Stimulated activated CD4-positive, alpha-beta T cell treated with anti-CD3 and anti-CD28 coated beads, TNF-alpha, amount 100 ng/mL, for 1 hour (primary cell): ENCODE measurements around the gene LDLRAD4.

Source experiments
- DNase-seq, 3 donors: peaks; one replicate each; pipeline ENCODE4 v3.0.0-alpha.2; 2020; ENCODE audit warnings: low read depth in 3 of 3, low spot score in 1 of 3

Gene LDLRAD4

GRCh38 chr18:13527256-13527655 lies 308.7 kb downstream of the LDLRAD4 start:
- no peak for DNase-seq

GRCh38 chr18:13527730-13528129 lies 309.2 kb downstream of the LDLRAD4 start:
- DNase-seq, result no peak

GRCh38 chr18:13528739-13529392 lies 310.3 kb downstream of the LDLRAD4 start:
- no peak for DNase-seq

GRCh38 chr18:13530033-13530878 lies 311.7 kb downstream of the LDLRAD4 start:
- no peak for DNase-seq

GRCh38 chr18:13530879-13531387 lies 312.4 kb downstream of the LDLRAD4 start:
- no peak for DNase-seq

- DNase-seq, result no peak
Observed at GRCh38 chr18:13531681-13532325, 313.2 kb downstream of the LDLRAD4 start.

GRCh38 chr18:13532406-13533075 lies 314.0 kb downstream of the LDLRAD4 start:
- DNase-seq, result no peak

- no peak for DNase-seq
Observed at GRCh38 chr18:13534631-13535030, 316.1 kb downstream of the LDLRAD4 start.

GRCh38 chr18:13536578-13536977 lies 318.0 kb downstream of the LDLRAD4 start:
- no peak for DNase-seq

GRCh38 chr18:13537022-13537780 lies 318.6 kb downstream of the LDLRAD4 start:
- no peak for DNase-seq

GRCh38 chr18:13538630-13539029 lies 320.1 kb downstream of the LDLRAD4 start:
- no peak for DNase-seq

- DNase-seq, result no peak
Observed at GRCh38 chr18:13539050-13539449, 320.5 kb downstream of the LDLRAD4 start.

- DNase-seq, result no peak
Observed at GRCh38 chr18:13539843-13540476, 321.4 kb downstream of the LDLRAD4 start.

GRCh38 chr18:13540477-13541182 lies 322.1 kb downstream of the LDLRAD4 start:
- no peak for DNase-seq

GRCh38 chr18:13541621-13542519 lies 323.3 kb downstream of the LDLRAD4 start:
- no peak for DNase-seq

- DNase-seq, result no peak
Observed at GRCh38 chr18:13542520-13542847, 323.9 kb downstream of the LDLRAD4 start.

GRCh38 chr18:13543144-13543543 lies 324.6 kb downstream of the LDLRAD4 start:
- DNase-seq, result no peak
